Activated T-cell treated with anti-CD3 and anti-CD28 coated beads for 4 hours (primary cell): Measurements from ENCODE around the gene FGR.
"Not testable (repeated sequence)": the region's sequence is repeated elsewhere in the genome, so short reads cannot be mapped to it uniquely, and the experiment has no call there.

Experiments
- DNase-seq: peaks from one replicate; pipeline ENCODE4 v3.0.0-alpha.2; 2020

Gene FGR

GRCh38 chr1:27659497-27660299, 24.7 kb upstream of the FGR start:
- peak; percentile 67 for DNase-seq

- DNase-seq: no peak
These were observed 24.0 kb upstream of the FGR start for GRCh38 chr1:27658951-27659496.

GRCh38 chr1:27656157-27656893, 21.3 kb upstream of the FGR start:
- no peak for DNase-seq

GRCh38 chr1:27655151-27655937, 20.4 kb upstream of the FGR start:
- no peak for DNase-seq

GRCh38 chr1:27652111-27652864, 17.3 kb upstream of the FGR start:
- no peak for DNase-seq

- no peak for DNase-seq
These were observed 15.7 kb upstream of the FGR start for GRCh38 chr1:27650539-27651175.

- no peak for DNase-seq
These were observed 15.2 kb upstream of the FGR start for GRCh38 chr1:27650171-27650538.

- DNase-seq: no peak
These were observed 14.3 kb upstream of the FGR start for GRCh38 chr1:27649306-27649635.

- DNase-seq: no peak
These were observed 13.8 kb upstream of the FGR start for GRCh38 chr1:27648602-27649305.

- no peak for DNase-seq
These were observed 12.3 kb upstream of the FGR start for GRCh38 chr1:27647328-27647727.

GRCh38 chr1:27646676-27647075, 11.7 kb upstream of the FGR start:
- no peak for DNase-seq

GRCh38 chr1:27645071-27645415, 10.1 kb upstream of the FGR start:
- DNase-seq: no peak

GRCh38 chr1:27644369-27645070, 9.5 kb upstream of the FGR start:
- DNase-seq: no peak

GRCh38 chr1:27643600-27644368, 8.8 kb upstream of the FGR start:
- peak; percentile 66 for DNase-seq

- DNase-seq: not testable (repeated sequence)
These were observed 5.5 kb upstream of the FGR start for GRCh38 chr1:27640514-27640913.

GRCh38 chr1:27638805-27639204, 3.8 kb upstream of the FGR start:
- no peak for DNase-seq

GRCh38 chr1:27638047-27638734, 3.2 kb upstream of the FGR start:
- DNase-seq: no peak

GRCh38 chr1:27635396-27636142, 584 bp upstream of the FGR start:
- DNase-seq: no peak
